Transverse colon (tissue), 4 donors: ENCODE data around the gene CCDC136. TPM values are rescaled to one million over a fixed set of nuclear protein-coding genes. Genes with fewer than 3 reads are reported as not detected.

Source experiments
- DNase-seq: peaks from one replicate; pipeline ENCODE4 v3.0.0-alpha.2; 2019
- H3K27ac ChIP-seq, 4 donors: fragments of 200-600 bp; sonication (generic); 2 replicates each; pipeline ENCODE4 v1.5.1; 2016 to 2018; ENCODE audit warnings: inconsistent platforms in 4 of 4
- H3K27me3 ChIP-seq: fragments of 200-600 bp; sonication (generic); 2 replicates; pipeline ENCODE4 v1.5.1; 2017; ENCODE audit warnings: inconsistent platforms
- H3K36me3 ChIP-seq, 4 donors: fragments of 200-600 bp; sonication (generic); 2 replicates each; pipeline ENCODE4 v1.5.1; 2017 to 2019; ENCODE audit warnings: inconsistent platforms in 4 of 4
- H3K4me1 ChIP-seq, 4 donors: fragments of 200-600 bp; sonication (generic); 2 replicates each; pipeline ENCODE4 v1.5.1; 2017 to 2020; ENCODE audit warnings: inconsistent platforms in 4 of 4
- H3K4me3 ChIP-seq, 4 donors: fragments of 200-600 bp; sonication (generic); 1 replicate in 1 of 4; 2 replicates in 3 of 4; pipeline versions ENCODE4 v1.5.1 to v1.6.1; 2017 to 2019; ENCODE audit warnings: inconsistent platforms in 4 of 4
- H3K9me3 ChIP-seq, 2 donors: fragments of 200-600 bp; sonication (generic); 2 replicates each; pipeline ENCODE4 v1.5.1; 2017 to 2019; ENCODE audit warnings: inconsistent platforms in 2 of 2
- EP300 ChIP-seq: sonication (generic); formaldehyde crosslinking; IDR thresholded peaks from one replicate; pipeline ENCODE4 v1.6.1; 2017; ENCODE audit warnings: antibody characterized with exemption, low read depth
- POLR2A ChIP-seq: fragments of 450-650 bp; IDR thresholded peaks from one replicate; pipeline ENCODE4 v1.6.1; 2016; ENCODE audit warnings: antibody characterized with exemption, mild to moderate bottlenecking, moderate library complexity
- POLR2AphosphoS5 ChIP-seq, 3 donors: sonication (generic); formaldehyde crosslinking; IDR thresholded peaks; one replicate each; pipeline ENCODE4 v1.6.1; 2016; ENCODE audit warnings: antibody characterized with exemption in 3 of 3
- WGBS, 2 donors: methylation state at CpG; one replicate each; pipeline ENCODE4 v1.1.5; 2018; ENCODE audit warnings: low coverage in 1 of 2; 5-methylcytosine and 5-hydroxymethylcytosine counted together
- in situ Hi-C, 4 donors: fragments of 200-750 bp; cut with MboI; loops; one replicate each; pipeline versions ENCODE4 v1.15.0 to v1.15.1; 2017; ENCODE audit warnings: low sequenced_read_pairs in 3 of 4, low pct_ligation_motif_present in 1 of 4, low pct_unique_long_range_greater_than_20kb in 1 of 4
- intact Hi-C: fragments of 100-400 bp; cut with DNase I; formaldehyde crosslinking; loops from one replicate; pipeline ENCODE4 v1.15.1; 2023; ENCODE audit warnings: low total_unique reads
- total RNA-seq, 4 donors: library from RNA; depleted of rRNA; stranded (reverse); fragments of >200 nt; gene quantifications; one replicate each; pipeline ENCODE4 v1.1.0, GENCODE V29; 2016
- TF ChIP-seq, protein P1 (sequence below), 5 experiments: fragments of 200-600 bp in 3 of 5; fragments of 450-650 bp in 2 of 5; sonication (generic) in 3 of 5; IDR thresholded peaks; 1 replicate in 2 of 5; 2 replicates in 3 of 5; pipeline ENCODE4 v1.5.1; 2016 to 2017; ENCODE audit warnings: antibody characterized with exemption in 5 of 5, inconsistent platforms in 3 of 5, mild to moderate bottlenecking in 2 of 5, moderate library complexity in 1 of 5

CCDC136 gene
- total RNA-seq, 4 donors from 2014 or later = 1.9 to 16.5 (median 8.3) TPM

DNA sequence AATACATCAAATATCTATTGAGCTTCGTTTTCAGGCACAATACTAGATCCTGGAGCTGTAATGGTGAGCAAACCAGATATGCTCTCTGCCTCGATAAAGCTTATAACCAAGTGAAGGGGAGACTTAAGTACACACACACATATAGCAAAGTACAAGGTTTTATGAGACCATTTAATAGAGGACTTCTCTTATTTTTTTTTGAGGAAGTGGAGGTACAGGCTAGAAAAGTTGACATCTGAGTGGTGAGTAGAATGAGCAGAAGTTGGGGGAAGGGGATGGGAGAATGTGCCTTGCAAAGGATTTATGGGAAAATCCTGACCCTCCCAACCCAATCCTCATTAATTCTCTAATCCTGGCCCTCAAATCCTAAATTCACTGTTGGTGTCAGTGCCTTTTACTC is 7.7 kb downstream of the CCDC136 start:
- no peaks in the 10 kb centered on the region for H3K36me3 ChIP-seq
- H3K27me3 ChIP-seq = no peaks in the 10 kb centered on the region
- in situ Hi-C loops = no loop called here
- TF ChIP-seq, protein P1, sequence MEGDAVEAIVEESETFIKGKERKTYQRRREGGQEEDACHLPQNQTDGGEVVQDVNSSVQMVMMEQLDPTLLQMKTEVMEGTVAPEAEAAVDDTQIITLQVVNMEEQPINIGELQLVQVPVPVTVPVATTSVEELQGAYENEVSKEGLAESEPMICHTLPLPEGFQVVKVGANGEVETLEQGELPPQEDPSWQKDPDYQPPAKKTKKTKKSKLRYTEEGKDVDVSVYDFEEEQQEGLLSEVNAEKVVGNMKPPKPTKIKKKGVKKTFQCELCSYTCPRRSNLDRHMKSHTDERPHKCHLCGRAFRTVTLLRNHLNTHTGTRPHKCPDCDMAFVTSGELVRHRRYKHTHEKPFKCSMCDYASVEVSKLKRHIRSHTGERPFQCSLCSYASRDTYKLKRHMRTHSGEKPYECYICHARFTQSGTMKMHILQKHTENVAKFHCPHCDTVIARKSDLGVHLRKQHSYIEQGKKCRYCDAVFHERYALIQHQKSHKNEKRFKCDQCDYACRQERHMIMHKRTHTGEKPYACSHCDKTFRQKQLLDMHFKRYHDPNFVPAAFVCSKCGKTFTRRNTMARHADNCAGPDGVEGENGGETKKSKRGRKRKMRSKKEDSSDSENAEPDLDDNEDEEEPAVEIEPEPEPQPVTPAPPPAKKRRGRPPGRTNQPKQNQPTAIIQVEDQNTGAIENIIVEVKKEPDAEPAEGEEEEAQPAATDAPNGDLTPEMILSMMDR (IDR thresholded peaks at IDR 0.05) = no peak
- TF ChIP-seq POLR2A (no peak), POLR2AphosphoS5 (IDR thresholded peaks at IDR 0.05) (no peak), EP300 (no peak)
- intact Hi-C loops = no loop called here
- 90 to 92% methylated on average over 2 of the region's 2 CpGs for WGBS, 2 donors
- no peak overlapping the region for H3K27ac ChIP-seq
- H3K4me1 ChIP-seq = peaks cover 0 to 9% (median 2%) of the 10 kb centered on the region in 4 donors
- no peak overlapping the region for H3K4me3 ChIP-seq
- H3K9me3 ChIP-seq = no peaks in the 10 kb centered on the region
- no peak for DNase-seq

DNA sequence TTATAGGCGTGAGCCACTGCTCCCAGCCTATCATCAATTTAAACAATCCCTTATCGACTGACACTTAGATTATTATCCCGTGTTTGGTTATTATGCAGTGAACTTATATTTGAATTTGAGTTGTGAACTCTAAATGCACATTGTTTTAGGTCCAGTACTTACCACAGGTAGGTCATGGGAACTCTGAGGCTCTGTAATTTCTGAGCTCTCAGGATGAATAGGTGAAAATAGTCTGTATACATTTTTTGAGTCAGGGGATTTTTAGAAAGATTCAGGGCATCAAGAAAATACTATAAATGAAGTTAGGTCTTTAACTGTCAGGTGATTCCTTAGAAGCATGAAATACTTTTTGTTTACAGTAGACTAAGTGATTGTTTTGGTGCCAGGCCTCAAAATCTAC is 8.8 kb downstream of the CCDC136 start:
- no peak for DNase-seq
- no peaks in the 10 kb centered on the region for H3K27me3 ChIP-seq
- H3K27ac ChIP-seq = no peak overlapping the region
- 78 to 94% methylated on average over 3 of the region's 3 CpGs for whole genome bisulfite sequencing, 2 donors
- no peak overlapping the region for H3K4me3 ChIP-seq
- in situ Hi-C loops = no loop called here
- intact Hi-C loops = no loop called here
- TF ChIP-seq EP300 (no peak), POLR2AphosphoS5 (IDR thresholded peaks at IDR 0.05) (no peak), POLR2A (no peak)
- TF ChIP-seq, protein P1 (IDR thresholded peaks at IDR 0.05) = no peak
- H3K9me3 ChIP-seq = no peaks in the 10 kb centered on the region
- H3K36me3 ChIP-seq = no peaks in the 10 kb centered on the region
- H3K4me1 ChIP-seq = peaks cover 0 to 9% (median 2%) of the 10 kb centered on the region in 4 donors

DNA sequence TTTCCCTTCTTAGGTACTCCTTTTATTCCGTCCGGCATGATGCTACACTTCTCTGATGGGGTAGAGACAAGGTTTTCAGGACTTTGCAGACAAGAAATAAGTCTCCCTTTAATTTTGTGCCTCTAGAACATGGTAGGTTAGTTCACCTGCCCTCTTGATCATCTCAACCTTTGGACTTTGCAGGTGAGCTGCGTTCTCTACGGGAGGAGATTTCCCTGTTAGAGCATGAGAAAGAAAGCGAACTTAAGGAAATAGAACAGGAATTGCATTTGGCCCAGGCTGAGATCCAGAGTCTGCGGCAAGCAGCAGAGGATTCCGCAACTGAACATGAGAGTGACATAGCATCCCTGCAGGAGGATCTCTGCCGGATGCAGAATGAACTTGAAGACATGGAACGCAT is 9.2 kb downstream of the CCDC136 start:
- peak; percentile 19 for DNase-seq
- Histone ChIP-seq H3K4me1 (peaks cover 0 to 9% (median 2%) of the 10 kb centered on the region in 4 donors), H3K9me3 (no peaks in the 10 kb centered on the region), H3K27me3 (no peaks in the 10 kb centered on the region), H3K4me3 (no peak overlapping the region), H3K36me3 (no peaks in the 10 kb centered on the region), H3K27ac (no peak overlapping the region)
- in situ Hi-C loops = no loop called here
- TF ChIP-seq POLR2AphosphoS5 (IDR thresholded peaks at IDR 0.05) (no peak), EP300 (no peak), POLR2A (no peak)
- TF ChIP-seq, protein P1 (IDR thresholded peaks at IDR 0.05) = no peak
- 58 to 64% methylated on average over 7 to 9 of the region's 9 CpGs for WGBS, 2 donors
- intact Hi-C loops = no loop called here

DNA sequence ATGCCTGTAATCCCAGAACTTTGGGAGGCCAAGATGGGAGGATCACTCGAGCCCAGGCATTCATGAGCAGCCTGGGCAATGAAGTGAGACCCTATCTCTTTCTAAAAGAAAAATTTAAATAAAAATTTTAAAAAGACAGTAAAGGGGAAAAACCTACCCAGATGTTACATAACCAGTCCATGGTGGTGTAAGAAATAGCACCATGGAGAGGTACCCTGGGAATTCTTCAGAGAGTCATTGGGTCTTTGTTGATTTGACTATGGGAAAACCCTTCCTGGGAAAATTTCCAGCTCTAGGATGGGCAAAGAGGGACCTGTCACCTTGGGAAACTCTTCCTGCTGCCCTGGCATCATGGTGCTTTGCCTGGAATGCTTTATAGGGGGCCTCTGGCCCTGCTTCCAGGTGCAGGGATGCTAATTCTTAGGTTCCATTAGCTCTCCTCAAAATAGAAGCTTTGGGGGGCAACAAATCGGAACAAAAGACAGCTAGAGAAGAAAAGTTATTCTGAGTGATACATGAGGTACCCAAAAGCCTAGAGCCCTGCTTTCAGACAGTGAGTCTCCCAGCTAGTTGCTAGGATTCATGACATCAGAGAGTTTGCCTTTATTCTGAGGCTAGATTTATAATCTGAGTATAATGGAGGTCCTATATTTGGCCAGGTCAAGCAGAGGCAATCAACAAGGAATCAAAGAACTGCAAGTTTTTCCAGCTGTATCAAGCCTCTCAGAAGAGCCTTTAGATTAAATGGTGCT is 10.1 kb downstream of the CCDC136 start:
- Histone ChIP-seq H3K36me3 (no peaks in the 10 kb centered on the region), H3K9me3 (no peaks in the 10 kb centered on the region), H3K4me3 (no peak overlapping the region), H3K27ac (no peak overlapping the region), H3K4me1 (peaks cover 0 to 9% (median 2%) of the 10 kb centered on the region in 4 donors), H3K27me3 (no peaks in the 10 kb centered on the region)
- 92% methylated on average over 2 of the region's 2 CpGs; no CpG with 5 or more reads in 1 of the 2 donors for WGBS, 2 donors
- intact Hi-C loops (no loop called here), in situ Hi-C loops (no loop called here)
- no peak for DNase-seq
- TF ChIP-seq, protein P1 (IDR thresholded peaks at IDR 0.05) = no peak
- TF ChIP-seq POLR2A (no peak), POLR2AphosphoS5 (IDR thresholded peaks at IDR 0.05) (no peak)
